ENCODE measurements around the gene CFAP221. TPM values are rescaled to one million over a fixed set of nuclear protein-coding genes. Genes with fewer than 3 reads are reported as not detected.

Gene CFAP221
- total and polyA plus RNA-seq, 2 experiments from 2014 or later = 0.42 to 0.65 TPM

DNA sequence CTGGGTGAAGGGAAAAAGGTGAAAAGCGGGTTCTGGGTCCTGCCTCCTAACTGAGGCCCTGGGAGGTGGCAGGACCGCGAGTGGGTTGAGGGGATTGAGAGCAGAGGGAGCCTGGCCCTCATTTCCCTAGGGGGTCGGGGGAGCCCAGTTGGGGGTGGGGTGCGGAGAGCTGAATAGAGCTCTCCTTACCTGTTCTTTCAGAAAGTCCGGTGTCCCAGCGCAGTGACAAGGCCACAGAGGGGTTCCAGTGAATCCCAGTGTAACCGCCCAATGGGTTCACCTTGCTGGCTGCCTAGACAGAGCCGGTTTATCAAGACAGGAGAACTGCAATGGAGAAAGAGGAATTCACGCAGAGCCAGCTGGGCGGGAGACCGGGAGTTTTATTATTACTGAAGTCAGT lies 157.1 kb downstream of the CFAP221 start:
- Mint-ChIP-seq H3K27ac (peak overlapping the region; percentile 96), H3K27me3 (ENCODE audit: insufficient read depth, low read depth, poor library complexity) (peaks cover 19% of the 10 kb centered on the region), H3K9me3 (peaks cover 11% of the 10 kb centered on the region; the same call in 2 of the 3 replicates), H3K4me1 (peaks cover 57% of the 10 kb centered on the region), H3K4me3 (peak overlapping the region; percentile 49), H3K36me3 (ENCODE audit: low read depth) (peaks cover 10% of the 10 kb centered on the region)
- no peaks in the 10 kb centered on the region for H3K79me2 ChIP-seq (replicated peaks; ENCODE audit: insufficient read depth)
- DNase-seq (ENCODE audit: low spot score) (peak; percentile 53), ATAC-seq (peak; percentile 31)
- peak overlapping the region; percentile 73 for H3K4me2 ChIP-seq
- H3F3A ChIP-seq (replicated peaks; ENCODE audit: low read depth) = peaks cover 29% of the 10 kb centered on the region
- H4K20me1 ChIP-seq (replicated peaks; ENCODE audit: insufficient read depth) = no peaks in the 10 kb centered on the region
- H2AFZ ChIP-seq = peak overlapping the region; percentile 45; the same call in 1 of the 2 replicates
- no peaks in the 10 kb centered on the region for H3K36me3 ChIP-seq (ENCODE audit: insufficient read depth)
- peaks cover 6% of the 10 kb centered on the region; the same call in 1 of the 2 replicates for H3K9me2 ChIP-seq (ENCODE audit: insufficient read depth)
- H3K27me3 ChIP-seq (ENCODE audit: insufficient read depth) = no peaks in the 10 kb centered on the region
- H3K4me1 ChIP-seq (ENCODE audit: insufficient read depth) = peaks cover 52% of the 10 kb centered on the region
- TF ChIP-seq, protein P1, sequence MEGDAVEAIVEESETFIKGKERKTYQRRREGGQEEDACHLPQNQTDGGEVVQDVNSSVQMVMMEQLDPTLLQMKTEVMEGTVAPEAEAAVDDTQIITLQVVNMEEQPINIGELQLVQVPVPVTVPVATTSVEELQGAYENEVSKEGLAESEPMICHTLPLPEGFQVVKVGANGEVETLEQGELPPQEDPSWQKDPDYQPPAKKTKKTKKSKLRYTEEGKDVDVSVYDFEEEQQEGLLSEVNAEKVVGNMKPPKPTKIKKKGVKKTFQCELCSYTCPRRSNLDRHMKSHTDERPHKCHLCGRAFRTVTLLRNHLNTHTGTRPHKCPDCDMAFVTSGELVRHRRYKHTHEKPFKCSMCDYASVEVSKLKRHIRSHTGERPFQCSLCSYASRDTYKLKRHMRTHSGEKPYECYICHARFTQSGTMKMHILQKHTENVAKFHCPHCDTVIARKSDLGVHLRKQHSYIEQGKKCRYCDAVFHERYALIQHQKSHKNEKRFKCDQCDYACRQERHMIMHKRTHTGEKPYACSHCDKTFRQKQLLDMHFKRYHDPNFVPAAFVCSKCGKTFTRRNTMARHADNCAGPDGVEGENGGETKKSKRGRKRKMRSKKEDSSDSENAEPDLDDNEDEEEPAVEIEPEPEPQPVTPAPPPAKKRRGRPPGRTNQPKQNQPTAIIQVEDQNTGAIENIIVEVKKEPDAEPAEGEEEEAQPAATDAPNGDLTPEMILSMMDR (conservative IDR thresholded peaks at IDR 0.05; ENCODE audit: low read depth in 2 of 2) = no peak
- TF ChIP-seq, protein P2, sequence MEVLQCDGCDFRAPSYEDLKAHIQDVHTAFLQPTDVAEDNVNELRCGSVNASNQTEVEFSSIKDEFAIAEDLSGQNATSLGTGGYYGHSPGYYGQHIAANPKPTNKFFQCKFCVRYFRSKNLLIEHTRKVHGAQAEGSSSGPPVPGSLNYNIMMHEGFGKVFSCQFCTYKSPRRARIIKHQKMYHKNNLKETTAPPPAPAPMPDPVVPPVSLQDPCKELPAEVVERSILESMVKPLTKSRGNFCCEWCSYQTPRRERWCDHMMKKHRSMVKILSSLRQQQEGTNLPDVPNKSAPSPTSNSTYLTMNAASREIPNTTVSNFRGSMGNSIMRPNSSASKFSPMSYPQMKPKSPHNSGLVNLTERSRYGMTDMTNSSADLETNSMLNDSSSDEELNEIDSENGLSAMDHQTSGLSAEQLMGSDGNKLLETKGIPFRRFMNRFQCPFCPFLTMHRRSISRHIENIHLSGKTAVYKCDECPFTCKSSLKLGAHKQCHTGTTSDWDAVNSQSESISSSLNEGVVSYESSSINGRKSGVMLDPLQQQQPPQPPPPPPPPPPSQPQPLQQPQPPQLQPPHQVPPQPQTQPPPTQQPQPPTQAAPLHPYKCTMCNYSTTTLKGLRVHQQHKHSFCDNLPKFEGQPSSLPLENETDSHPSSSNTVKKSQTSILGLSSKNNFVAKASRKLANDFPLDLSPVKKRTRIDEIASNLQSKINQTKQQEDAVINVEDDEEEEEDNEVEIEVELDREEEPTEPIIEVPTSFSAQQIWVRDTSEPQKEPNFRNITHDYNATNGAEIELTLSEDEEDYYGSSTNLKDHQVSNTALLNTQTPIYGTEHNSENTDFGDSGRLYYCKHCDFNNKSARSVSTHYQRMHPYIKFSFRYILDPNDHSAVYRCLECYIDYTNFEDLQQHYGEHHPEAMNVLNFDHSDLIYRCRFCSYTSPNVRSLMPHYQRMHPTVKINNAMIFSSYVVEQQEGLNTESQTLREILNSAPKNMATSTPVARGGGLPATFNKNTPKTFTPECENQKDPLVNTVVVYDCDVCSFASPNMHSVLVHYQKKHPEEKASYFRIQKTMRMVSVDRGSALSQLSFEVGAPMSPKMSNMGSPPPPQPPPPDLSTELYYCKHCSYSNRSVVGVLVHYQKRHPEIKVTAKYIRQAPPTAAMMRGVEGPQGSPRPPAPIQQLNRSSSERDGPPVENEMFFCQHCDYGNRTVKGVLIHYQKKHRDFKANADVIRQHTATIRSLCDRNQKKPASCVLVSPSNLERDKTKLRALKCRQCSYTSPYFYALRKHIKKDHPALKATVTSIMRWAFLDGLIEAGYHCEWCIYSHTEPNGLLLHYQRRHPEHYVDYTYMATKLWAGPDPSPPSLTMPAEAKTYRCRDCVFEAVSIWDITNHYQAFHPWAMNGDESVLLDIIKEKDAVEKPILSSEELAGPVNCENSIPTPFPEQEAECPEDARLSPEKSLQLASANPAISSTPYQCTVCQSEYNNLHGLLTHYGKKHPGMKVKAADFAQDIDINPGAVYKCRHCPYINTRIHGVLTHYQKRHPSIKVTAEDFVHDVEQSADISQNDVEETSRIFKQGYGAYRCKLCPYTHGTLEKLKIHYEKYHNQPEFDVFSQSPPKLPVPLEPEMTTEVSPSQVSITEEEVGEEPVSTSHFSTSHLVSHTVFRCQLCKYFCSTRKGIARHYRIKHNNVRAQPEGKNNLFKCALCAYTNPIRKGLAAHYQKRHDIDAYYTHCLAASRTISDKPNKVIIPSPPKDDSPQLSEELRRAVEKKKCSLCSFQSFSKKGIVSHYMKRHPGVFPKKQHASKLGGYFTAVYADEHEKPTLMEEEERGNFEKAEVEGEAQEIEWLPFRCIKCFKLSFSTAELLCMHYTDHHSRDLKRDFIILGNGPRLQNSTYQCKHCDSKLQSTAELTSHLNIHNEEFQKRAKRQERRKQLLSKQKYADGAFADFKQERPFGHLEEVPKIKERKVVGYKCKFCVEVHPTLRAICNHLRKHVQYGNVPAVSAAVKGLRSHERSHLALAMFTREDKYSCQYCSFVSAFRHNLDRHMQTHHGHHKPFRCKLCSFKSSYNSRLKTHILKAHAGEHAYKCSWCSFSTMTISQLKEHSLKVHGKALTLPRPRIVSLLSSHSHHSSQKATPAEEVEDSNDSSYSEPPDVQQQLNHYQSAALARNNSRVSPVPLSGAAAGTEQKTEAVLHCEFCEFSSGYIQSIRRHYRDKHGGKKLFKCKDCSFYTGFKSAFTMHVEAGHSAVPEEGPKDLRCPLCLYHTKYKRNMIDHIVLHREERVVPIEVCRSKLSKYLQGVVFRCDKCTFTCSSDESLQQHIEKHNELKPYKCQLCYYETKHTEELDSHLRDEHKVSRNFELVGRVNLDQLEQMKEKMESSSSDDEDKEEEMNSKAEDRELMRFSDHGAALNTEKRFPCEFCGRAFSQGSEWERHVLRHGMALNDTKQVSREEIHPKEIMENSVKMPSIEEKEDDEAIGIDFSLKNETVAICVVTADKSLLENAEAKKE (CRISPR knock-in tag; IDR thresholded peaks at IDR 0.05) = 0 out of 2 replicates have a peak, but pooled peaks have one; percentile 13
- H3K27ac ChIP-seq (ENCODE audit: low read depth) = peak overlapping the region; percentile 97
- H3K4me3 ChIP-seq = peak overlapping the region; percentile 2; the same call in 1 of the 2 replicates

Measured in GM23338 (cell line).